ENCODE measurements around the gene STIM1.
A peak's percentile ranks its signal among the peaks of the same experiment; 100 is the strongest.

Gene STIM1

DNA sequence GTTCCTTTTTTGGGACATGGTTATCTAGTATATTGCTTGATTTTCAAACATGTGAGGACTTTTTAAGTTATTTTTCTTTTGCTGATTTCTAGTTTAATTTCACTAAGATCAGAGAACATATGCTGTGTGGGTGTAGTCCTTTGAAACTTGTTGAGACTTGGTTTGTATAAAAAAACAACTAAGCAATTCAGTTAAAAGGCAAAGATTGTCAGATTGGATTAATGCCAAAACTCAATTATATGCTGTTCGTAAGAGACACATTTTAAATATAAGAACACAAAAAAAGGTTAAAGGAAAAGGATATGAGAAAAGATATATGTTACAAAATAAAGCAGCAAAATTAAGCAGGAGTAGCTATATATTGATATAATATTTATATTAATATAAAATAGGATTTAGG, 221.3 kb downstream of the STIM1 start:
- DNase-seq = no peak

- DNase-seq = no peak
Observed at GRCh38 chr11:4083198-4083597, 227.7 kb downstream of the STIM1 start.

GRCh38 chr11:4084406-4085125, 229.1 kb downstream of the STIM1 start:
- no peak for DNase-seq

DNA sequence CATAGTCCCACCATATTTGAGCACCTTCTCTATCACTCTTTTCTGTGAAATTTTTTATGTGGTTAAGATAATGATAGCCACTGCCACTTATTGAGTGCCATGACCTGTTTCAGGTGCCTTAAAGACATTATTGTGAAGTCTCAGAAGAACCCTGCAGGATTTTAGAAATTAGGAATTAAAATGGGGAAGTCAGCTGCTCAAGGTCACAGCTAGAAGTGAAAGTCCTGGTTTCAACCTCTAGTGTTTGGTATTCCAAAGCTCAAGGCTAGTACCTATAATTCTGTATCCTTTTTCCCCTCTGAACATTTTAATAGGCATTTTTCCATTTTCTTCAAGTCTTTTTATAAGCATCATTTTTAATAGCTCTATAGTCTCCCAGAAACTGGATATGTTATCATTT, 230.1 kb downstream of the STIM1 start:
- DNase-seq = no peak

DNA sequence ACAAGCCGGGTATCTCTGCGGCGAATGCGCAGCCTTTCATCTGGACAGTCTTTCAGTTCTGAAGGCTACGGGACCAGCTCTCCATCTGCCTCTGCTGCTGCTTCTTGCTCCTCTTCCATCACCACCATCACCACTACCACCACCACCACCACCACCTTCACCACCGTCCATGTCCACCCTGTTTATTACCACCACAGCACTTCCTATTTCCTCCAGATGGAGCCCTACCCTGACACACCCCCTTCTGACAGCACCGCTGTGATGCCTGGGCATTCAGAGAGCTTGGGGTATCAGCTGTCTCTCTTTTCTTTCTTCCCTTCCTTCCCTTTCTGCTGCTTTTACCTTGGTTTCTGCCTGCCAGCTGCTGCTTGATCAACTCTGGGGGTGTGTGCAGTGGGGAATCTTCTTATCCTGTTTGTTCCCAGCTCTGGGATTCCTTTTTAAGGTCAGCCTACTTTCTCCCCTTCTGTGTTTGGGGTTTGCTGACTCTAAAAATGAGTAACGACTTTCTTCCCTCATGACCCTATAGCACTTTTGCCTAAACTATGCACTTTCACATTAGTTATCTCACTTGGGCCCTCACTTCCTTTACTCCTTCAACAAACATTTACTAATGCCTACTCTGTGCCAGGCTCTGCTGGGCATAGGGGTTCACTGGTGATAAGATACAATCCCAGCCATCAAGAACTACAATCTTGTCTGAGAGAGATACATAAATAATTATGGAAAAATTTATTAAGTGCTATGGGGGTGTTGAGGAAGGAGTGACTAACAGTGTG, 231.3 kb downstream of the STIM1 start:
- peak; percentile 16 to 19 for DNase-seq

DNA sequence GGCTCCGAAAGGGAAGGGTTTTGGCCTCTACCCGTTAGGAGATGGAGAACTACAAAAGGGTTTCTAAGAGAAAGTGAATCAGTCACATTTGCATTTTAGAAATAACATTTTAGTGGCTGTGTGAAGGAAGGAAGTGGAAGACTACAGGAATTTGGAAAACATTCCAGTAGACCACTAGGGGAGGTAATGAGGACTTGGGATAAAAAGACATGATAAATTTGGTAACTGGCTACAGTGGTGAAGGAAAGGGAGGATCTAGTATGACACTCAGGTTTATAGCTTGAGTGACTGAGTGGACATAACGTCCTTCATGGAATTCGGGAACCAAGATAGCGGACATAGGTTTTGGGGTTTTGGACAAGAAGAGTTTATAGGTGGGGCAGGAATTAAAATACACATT, 232.1 kb downstream of the STIM1 start:
- DNase-seq = no peak

GRCh38 chr11:4090258-4090657, 234.8 kb downstream of the STIM1 start:
- peak; percentile 61 to 74 for DNase-seq

DNA sequence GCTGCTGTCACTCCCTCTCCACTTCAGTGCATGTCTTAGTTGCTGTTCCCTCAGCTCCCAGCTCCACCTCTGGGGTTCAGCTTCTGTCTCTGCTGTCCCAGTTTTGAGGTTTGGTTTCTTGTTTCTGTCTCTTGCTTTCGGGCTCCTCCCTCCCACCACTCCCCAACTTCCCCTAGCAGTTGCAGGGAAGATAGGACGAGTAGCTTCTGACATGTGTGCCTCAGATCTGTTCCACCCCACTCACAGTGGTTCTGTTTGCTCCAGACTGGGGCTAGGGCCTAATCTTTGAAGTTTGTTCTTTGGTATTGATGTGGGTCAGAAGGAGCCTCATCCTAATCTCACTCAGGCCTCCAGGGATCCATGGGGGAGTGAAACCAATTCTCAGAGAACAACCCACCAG, 236.6 kb downstream of the STIM1 start:
- peak; percentile 47 to 59 for DNase-seq

DNA sequence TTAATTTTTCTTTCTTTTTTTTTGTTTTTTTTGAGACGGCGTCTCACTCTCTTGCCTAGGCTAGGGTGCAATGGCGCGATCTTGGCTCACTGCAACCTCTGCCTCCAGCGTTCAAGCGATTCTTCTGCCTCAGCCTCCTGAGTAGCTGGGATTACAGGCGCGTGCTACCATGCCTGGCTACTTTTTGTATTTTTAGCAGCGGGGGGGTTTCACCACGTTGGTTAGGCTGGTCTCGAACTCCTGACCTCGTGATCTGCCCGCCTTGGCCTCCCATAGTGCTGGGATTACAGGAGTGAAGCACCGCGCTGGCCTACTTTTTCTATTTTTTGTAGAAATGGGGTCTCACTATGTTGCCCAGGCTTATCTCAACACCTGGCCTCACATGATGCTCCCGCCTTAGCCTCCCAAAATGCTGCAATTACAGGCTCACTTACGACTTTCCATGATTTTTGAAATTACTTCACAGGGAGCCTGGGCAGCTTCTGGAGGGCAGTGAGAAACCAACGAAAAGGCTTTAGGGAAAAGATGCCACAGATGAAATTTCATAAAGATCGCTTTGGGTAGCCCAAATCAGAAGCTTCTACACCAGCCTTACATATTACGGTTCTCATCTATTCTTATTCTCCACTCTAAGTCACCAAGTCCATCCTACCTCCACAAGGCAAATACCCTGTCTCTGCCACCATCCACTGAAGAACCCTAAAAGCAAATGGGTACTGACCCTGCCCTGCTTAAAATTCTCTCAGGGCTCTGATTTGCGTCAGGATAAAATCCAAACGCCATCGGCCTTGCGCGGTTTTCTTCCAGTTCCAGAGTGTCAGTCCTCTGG, 238.3 kb downstream of the STIM1 start:
- DNase-seq = peak in 1 of 2 donors; percentile 13

- peak; percentile 95 to 96 for DNase-seq
Observed at GRCh38 chr11:4094348-4095291, 239.2 kb downstream of the STIM1 start, which contains the start of gene RRM1. TSS of gene RRM1 (plus strand) at chr11:4094799. CDS start at chr11:4095013, 214 bp downstream.

GRCh38 chr11:4095509-4096230, 240.2 kb downstream of the STIM1 start:
- peak in 1 of 2 donors; percentile 35 for DNase-seq

DNA sequence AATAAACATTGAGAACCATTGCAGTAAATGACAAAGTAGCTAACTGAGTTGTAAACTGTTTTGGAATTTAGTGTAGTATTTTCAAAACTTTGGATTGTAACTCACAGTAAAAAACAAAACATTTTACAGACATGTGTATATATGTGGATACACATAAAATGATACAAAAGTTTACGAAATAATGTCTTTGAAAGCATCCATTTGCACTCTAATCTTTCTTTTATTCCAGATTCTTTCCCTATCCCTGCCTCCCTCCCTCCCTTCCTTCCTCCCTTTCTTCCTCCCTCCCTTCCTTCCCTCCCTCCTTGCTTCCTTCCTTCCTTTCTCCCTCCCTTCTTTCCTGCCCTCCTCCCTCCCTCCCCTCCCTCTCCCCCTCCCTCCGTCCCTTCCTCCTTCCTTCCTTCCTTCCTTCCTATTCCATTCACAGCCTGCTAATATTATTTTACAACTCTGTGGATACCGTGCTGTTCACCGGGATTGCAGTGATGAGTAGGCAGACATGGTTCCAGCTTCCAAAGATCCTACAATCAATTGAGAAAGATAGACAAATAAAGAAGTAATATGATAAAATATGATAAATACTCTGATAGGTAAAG, 242.7 kb downstream of the STIM1 start:
- DNase-seq = no peak

DNA sequence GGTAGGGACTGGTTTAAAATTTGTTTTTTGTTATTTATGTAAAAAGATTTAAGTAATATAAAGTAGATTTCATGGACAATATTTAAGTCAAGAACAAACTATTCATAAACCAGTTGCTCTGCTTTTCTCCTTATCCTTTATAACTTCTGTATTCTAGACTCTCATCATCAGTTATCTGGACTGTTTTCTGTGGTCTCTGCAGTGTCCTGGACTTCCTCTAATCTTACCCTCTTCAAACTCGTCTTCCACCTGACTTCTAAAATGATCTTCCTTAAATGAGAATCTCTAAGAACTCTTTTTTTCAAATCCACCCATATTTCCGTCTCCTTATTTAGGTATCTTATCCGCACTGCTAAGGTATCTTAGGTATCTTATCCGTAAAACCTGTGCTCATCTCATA, 247.2 kb downstream of the STIM1 start:
- no peak for DNase-seq

DNA sequence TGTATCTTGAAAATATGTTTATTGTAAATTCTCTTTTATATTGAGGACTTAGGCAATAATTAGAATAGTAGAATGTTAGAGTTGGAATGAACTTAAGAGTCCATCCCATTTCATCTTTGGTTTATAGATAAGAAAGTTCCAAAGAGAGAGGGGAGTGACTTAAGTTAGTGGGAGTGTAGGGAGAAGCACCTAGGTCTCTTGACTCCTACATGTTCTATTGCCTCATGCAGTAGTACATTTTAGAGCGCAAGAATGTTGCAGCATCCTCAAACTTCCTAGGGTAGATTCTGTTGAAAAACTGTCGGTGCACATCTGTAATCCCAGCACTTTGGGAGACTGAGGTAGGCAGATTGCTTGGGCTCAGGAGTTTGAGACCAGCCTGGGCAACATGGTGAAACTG, 247.8 kb downstream of the STIM1 start:
- DNase-seq = no peak

- no peak for DNase-seq
Observed at GRCh38 chr11:4105916-4106315, 250.5 kb downstream of the STIM1 start.

DNA sequence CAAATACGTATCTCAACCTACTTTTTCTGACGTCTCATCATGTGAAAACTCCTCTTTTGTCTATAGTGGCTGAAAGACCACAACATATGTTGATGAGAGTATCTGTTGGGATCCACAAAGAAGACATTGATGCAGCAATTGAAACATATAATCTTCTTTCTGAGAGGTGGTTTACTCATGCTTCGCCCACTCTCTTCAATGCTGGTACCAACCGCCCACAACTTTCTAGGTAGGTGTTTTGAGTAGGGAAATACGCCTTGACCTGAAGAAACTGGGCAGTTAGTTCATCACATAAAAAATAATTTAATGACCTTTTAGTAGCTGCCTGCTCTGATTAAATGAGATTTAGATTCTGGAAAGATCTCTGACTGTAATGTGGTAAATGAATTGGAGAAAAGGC, 256.4 kb downstream of the STIM1 start:
- DNase-seq = no peak

DNA sequence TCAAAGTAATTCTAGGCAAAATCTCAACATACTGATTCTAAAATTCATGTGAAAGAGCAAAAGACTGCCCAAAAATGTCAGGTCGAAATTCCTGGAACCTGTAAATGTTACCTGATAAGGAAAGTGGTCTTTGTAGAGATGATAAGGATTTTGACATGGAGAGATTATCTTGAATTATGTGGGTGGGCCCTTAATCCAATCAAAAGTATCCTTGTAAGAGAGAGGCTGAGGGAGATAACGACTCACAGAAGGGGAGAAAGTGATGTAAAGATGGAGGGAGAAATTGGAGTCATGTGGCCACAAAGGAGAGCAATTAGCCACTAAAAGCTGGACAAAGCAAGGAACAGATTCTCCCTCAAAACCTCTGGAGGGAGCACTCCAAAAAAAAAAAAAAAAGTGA, 259.7 kb downstream of the STIM1 start:
- no peak for DNase-seq

- no peak for DNase-seq
Observed at GRCh38 chr11:4118107-4118506, 262.6 kb downstream of the STIM1 start.

DNA sequence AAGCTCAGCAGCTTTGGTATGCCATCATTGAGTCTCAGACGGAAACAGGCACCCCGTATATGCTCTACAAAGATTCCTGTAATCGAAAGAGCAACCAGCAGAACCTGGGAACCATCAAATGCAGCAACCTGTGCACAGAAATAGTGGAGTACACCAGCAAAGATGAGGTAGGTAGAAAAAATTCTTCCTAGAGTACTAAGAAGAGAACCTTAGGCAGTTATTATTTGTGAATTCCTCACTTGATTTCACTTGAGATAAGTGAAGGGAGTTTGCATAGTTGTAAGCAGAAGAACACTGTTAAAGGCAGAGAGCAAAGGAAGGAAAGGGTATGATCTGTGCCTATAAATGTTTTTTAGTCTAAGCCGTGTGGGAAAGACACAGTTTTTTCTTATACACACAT, 267.8 kb downstream of the STIM1 start:
- no peak for DNase-seq

DNA sequence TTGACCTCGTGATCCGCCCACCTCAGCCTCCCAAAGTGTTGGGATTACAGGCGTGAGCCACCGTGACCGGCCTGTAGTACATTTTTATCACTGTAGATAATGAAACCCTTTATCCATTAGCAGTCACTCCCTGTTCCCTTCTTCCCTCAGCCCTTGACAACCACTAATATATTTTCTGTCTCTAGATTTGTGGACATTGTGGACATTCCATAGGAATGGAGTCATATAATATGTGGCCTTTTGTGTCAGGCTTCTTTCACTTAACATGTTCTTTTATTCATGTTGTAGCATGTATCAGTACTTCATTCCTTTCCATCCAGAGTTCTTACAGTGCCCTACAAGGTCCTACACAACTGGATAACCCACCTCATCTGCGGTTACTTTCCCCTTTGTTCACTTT, 269.7 kb downstream of the STIM1 start:
- DNase-seq = no peak

GRCh38 chr11:4127357-4127756, 271.9 kb downstream of the STIM1 start:
- no peak for DNase-seq
